Mucosa of rectum (tissue), 2 donors: ENCODE data around the gene ARHGAP8.
A peak's percentile ranks its signal among the peaks of the same experiment; 100 is the strongest.

Experiments
- H3K27ac ChIP-seq, 2 donors: one replicate each; pipeline ENCODE4 v1.7.0; 2013; ENCODE audit warnings: inconsistent platforms in 2 of 2, low read depth in 2 of 2, low read length in 2 of 2
- H3K27me3 ChIP-seq, 2 donors: one replicate each; pipeline ENCODE4 v1.7.0; 2013; ENCODE audit warnings: low read length in 2 of 2; ENCODE audit not compliant: control insufficient read depth in 2 of 2, insufficient read depth in 2 of 2
- H3K36me3 ChIP-seq, 2 donors: one replicate each; pipeline ENCODE4 v1.7.0; 2013; ENCODE audit warnings: low read length in 2 of 2; ENCODE audit not compliant: control insufficient read depth in 2 of 2, insufficient read depth in 2 of 2
- H3K4me1 ChIP-seq, 2 donors: one replicate each; pipeline ENCODE4 v1.7.0; 2013; ENCODE audit warnings: low read length in 2 of 2, mild to moderate bottlenecking in 1 of 2; ENCODE audit not compliant: control insufficient read depth in 2 of 2, insufficient read depth in 2 of 2
- H3K4me3 ChIP-seq, 2 donors: one replicate each; pipeline ENCODE4 v1.7.0; 2013; ENCODE audit warnings: low read length in 2 of 2
- H3K9ac ChIP-seq, 2 donors: one replicate each; pipeline ENCODE4 v1.7.0; 2013; ENCODE audit warnings: low read length in 2 of 2, low read depth in 1 of 2, mild to moderate bottlenecking in 1 of 2
- H3K9me3 ChIP-seq, 2 donors: one replicate each; pipeline ENCODE4 v1.7.0; 2013; ENCODE audit warnings: low read length in 2 of 2; ENCODE audit not compliant: control insufficient read depth in 2 of 2
- donor health status: healthy.
- donor health status: Normal muscosa, but diverticular disease.

ARHGAP8 gene

DNA sequence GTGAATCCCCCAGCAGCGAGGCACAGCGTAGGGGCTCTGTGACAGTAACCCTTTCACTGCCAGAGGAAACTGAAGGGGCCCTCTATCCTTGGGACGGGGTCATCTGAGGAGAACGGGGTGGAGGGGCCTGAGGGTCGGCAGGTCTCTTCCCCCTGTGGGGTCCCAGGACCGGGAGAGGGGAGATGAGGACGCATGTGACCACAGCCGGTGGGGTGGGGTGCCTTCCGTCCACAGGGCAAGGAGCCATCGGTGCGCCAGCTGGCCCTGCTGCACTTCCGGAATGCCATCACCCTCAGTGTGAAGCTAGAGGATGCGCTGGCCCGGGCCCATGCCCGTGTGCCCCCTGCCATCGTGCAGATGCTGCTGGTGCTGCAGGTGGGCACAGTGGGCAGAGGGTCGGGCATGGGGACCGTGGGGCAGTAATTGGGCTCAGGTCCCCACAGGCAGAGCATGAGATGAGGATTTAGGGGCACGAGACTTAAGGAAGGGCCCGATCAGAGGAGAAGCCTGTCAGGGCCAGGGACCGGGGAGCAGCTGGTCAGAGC, 20.3 kb upstream of the ARHGAP8 start:
- H3K27me3 ChIP-seq = no peaks in the 10 kb centered on the region
- H3K4me3 ChIP-seq = no peak overlapping the region
- no peaks in the 10 kb centered on the region for H3K9me3 ChIP-seq
- no peak overlapping the region for H3K27ac ChIP-seq
- no peak overlapping the region for H3K9ac ChIP-seq
- peaks cover 14 to 16% of the 10 kb centered on the region in 2 donors for H3K36me3 ChIP-seq
- peaks cover 0 to 16% of the 10 kb centered on the region in 2 donors for H3K4me1 ChIP-seq

DNA sequence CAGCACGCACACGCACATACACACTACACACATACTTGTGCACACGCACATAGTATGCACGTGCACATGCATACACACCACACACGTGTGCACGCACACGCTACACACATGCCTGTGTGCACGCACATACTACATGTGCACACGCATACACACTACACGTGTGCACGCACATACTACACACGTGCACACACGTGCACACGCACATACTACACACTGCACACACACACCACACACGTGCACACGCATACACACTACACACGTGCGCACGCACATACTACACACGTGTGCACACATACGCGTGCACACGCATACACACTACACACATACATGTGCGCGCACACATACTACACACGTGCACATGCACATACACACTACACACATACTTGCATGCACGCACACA, 19.7 kb upstream of the ARHGAP8 start:
- H3K27me3 ChIP-seq = no peaks in the 10 kb centered on the region
- no peak overlapping the region for H3K9ac ChIP-seq
- no peak overlapping the region for H3K4me3 ChIP-seq
- no peaks in the 10 kb centered on the region for H3K9me3 ChIP-seq
- no peak overlapping the region for H3K27ac ChIP-seq
- peaks cover 10 to 11% of the 10 kb centered on the region in 2 donors for H3K36me3 ChIP-seq
- peaks cover 0 to 19% of the 10 kb centered on the region in 2 donors for H3K4me1 ChIP-seq

DNA sequence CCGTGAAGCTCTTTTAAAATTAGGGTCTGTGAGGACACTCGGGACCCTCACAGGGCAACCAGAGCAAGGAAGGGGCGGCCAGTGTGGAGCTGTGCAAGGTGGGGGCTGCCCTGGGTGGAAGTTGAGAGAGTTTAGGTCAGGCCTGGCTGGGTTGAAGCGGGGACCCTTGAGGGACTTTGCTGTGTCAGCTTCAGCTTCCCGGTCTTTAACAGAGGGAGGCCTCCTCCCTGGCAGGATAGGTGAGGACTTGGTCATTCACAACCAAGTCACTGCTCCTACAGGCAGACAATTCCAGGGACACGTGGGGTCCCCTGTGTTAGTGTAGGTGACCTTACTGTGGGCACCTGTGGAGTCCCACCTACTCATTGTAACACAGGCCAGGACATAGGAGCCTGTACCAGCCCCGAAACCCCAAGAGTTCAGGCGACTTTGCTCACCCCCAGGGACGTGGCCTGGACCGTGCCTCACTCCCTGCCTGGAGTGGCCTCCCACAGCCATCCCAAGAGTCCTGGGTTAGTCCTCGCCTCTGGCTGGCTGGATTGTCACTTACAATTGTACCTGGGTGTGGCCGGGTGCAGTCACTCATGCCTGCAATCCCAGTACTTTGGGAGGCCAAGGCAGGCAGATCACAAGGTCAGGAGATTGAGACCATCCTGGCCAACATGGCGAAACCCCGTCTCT, 18.8 kb upstream of the ARHGAP8 start:
- Histone ChIP-seq H3K27ac (no peak overlapping the region), H3K36me3 (peaks cover 8 to 10% of the 10 kb centered on the region in 2 donors), H3K4me1 (peaks cover 0 to 26% of the 10 kb centered on the region in 2 donors), H3K9ac (no peak overlapping the region), H3K4me3 (no peak overlapping the region), H3K9me3 (no peaks in the 10 kb centered on the region), H3K27me3 (no peaks in the 10 kb centered on the region)

DNA sequence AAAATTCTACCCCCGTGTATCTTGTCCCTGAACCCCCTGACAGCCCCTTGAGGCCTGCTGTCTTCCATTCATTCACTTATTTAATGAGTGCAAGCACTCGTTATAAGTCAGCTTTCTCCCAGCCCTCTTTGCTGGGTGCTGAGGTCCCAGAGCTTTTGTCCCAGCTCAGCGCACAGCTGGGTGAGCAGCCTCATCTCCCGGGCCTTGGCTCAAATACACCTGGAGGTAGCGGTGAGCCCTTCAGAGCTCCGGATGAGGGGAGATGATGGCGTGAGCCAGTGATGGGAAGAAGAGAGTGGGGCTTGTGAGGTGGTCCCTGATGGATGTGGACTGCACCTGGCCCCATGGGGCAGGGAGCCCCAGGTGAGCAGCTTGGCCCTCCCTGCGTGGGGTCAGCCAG, 18.1 kb upstream of the ARHGAP8 start:
- Histone ChIP-seq H3K9ac (no peak overlapping the region), H3K27me3 (no peaks in the 10 kb centered on the region), H3K4me1 (peaks cover under 1 to 25% of the 10 kb centered on the region in 2 donors), H3K36me3 (peaks cover 8 to 10% of the 10 kb centered on the region in 2 donors), H3K9me3 (no peaks in the 10 kb centered on the region), H3K27ac (no peak overlapping the region), H3K4me3 (no peak overlapping the region)

DNA sequence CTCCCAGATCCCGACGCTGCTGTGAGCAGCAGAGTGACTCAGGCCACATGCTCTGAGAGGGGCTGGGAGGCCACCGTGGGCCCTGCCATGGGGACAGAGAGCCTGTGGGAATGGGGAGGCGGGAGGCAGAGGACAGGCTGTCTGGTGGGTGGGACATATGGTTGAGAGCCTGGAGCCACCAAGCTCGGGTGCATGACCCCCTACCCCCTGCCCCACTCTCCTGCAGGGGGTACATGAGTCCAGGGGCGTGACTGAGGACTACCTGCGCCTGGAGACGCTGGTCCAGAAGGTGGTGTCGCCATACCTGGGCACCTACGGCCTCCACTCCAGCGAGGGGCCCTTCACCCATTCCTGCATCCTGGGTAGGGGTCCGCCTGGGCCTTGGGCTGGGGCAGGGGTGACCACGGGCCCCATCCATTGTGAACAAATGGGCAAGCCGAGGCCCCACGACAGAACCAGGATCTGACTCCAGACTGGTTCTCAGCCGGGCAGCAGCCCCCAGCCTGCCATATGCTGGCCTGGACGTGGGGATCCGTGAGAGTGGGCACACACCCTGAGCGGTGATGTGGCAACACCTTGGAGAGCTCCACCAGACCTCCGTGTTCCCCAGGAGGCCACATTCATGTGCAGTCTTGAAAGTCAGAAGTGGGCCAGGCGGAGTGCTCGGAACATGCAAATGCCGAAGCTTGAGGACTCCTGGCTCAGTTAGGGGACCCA, 17.4 kb upstream of the ARHGAP8 start:
- Histone ChIP-seq H3K9me3 (no peaks in the 10 kb centered on the region), H3K27me3 (no peaks in the 10 kb centered on the region), H3K4me3 (no peak overlapping the region), H3K36me3 (peaks cover 8 to 10% of the 10 kb centered on the region in 2 donors), H3K9ac (no peak overlapping the region), H3K4me1 (peaks cover 3 to 30% of the 10 kb centered on the region in 2 donors), H3K27ac (no peak overlapping the region)

DNA sequence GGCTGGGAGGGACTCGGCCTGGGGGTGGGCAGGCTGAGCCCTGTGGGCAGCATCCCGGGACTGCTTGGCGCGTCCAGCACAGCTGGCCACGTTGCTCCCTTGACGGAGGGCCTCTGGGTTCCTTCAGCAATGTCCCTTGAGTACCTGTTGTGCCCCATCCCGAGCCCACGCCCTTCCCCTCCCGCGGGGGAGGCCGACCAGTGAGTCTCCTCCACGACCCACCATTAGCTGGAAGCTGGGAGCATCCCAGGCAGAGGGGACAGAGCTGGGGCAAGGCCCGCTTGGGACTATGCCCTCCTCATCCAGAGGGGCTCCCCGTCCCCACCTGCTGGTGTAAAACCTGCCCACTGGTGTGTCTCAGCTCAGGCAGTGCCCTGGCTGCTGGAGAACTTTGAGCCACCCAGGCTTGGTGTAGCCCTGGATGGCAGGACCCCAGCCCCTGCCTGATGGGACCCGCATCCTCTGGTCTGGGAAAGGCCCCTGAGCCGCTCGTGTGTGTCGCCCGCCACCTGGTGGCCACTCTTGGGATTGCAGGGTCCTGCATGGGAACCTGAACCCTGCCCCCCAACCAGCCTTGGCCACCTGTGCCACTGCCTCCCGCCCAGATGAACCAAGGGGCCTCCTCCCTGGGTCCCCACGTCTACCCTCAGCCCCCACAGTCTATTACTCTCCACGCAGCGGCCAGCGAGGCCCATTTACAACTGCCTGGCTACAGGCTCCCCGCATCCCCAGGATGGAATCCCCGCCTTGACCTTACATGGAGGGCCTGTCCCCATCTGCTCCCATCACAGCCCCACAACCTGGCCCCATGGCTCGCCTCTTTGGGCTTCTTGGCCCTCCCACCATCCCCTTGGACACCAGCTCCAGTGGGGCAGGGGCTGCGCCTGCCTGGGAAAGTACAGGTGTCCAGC, 16.6 kb upstream of the ARHGAP8 start:
- no peak overlapping the region for H3K9ac ChIP-seq
- no peak overlapping the region for H3K27ac ChIP-seq
- no peak overlapping the region for H3K4me3 ChIP-seq
- peaks cover 3 to 30% of the 10 kb centered on the region in 2 donors for H3K4me1 ChIP-seq
- H3K27me3 ChIP-seq = no peaks in the 10 kb centered on the region
- H3K9me3 ChIP-seq = no peaks in the 10 kb centered on the region
- peaks cover 4 to 5% of the 10 kb centered on the region in 2 donors for H3K36me3 ChIP-seq

DNA sequence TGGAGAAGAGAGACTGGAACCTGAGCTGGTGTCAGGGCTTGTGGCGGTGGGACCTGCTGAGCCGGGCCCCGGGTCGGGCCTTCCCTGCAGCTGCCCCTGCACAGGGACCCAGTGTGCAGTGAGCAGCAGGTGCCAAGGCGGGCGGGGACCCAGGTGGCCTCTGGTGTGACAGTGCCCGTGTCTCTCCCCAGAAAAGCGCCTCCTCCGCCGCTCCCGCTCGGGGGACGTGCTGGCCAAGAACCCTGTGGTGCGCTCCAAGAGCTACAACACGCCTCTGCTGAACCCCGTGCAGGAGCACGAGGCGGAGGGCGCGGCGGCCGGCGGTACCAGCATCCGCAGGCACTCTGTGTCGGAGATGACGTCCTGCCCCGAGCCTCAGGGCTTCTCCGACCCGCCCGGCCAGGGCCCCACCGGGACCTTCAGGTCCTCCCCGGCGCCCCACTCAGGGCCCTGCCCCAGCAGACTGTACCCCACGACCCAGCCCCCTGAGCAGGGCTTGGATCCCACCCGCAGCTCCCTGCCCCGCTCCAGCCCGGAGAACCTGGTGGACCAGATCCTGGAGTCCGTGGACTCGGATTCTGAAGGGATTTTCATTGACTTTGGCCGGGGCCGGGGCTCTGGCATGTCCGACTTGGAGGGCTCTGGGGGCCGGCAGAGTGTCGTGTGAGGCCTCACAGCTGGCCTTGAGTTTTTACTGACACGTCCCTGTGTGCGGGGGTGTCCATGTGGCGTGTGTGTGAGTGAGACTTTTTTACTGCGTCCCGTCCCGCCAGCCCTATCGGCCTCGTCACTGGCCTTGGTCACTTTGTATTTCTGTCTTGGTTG, 15.6 kb upstream of the ARHGAP8 start:
- Histone ChIP-seq H3K27me3 (no peaks in the 10 kb centered on the region), H3K36me3 (peaks cover 4 to 5% of the 10 kb centered on the region in 2 donors), H3K4me3 (no peak overlapping the region), H3K9me3 (no peaks in the 10 kb centered on the region), H3K27ac (no peak overlapping the region), H3K9ac (peak overlapping the region in 1 of 2 donors; percentile 14), H3K4me1 (peaks cover 3 to 30% of the 10 kb centered on the region in 2 donors)

DNA sequence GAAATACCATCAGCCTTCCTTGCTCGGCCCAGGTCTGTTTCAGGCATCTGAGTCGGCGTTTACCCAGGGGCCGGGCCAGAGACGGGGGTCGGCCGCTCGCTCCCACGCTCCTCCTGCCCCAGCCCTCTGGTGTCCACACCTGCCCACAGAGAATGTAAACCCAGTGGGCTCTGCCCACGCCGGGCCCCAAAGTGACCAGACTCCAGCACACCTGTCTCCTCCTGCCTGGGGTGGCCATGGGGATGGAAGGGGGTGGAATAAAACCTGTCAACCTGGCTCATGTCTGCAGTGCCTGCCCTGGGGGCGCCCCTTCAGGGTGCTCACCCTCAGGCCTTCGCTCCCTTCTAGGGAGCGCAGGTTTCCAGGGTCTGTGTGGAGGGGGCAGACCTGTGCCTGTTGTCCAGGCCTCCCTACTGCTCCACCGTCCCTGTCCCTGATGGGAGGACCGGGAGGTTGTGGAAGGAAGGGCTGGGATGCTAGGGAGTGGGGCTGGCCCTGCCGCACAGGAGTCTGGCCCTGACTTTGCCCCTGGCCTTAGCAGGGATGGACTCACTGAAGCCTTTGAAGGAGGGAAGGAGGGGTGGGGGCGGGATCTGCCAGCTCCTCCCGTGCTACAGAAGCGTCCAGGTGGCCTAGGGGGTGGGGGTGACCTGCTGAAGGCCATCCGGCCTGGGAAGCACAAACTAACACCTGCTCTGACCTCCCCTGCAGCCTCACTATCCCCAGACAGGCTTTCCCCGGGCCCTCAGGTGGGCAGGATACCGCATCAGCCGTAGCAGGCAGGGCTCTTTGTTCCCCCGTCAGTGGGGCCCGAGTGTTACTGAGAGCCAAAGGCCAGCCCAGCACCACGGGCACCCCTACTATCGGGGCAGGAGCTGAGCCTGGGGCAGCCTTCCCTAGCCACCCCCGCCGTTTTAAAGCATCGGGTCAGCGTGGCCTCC, 14.7 kb upstream of the ARHGAP8 start:
- no peak overlapping the region for H3K4me3 ChIP-seq

More for the DNA sequence above, 14.7 kb upstream of the ARHGAP8 start:
- Histone ChIP-seq H3K4me1 (peaks cover 3 to 33% of the 10 kb centered on the region in 2 donors), H3K9me3 (no peaks in the 10 kb centered on the region), H3K27me3 (no peaks in the 10 kb centered on the region), H3K27ac (no peak overlapping the region), H3K9ac (peak overlapping the region in 1 of 2 donors; percentile 55), H3K36me3 (peaks cover 1% of the 10 kb centered on the region in 2 donors)
